Activated CD4-positive, alpha-beta T cell treated with anti-CD3 and anti-CD28 coated beads, Interleukin-2, Interleukin-4, amounts not matched to agents 100 ng/mL and 50 ng/mL, durations not matched to agents 16 hours and 8 hours (primary cell): Measurements from ENCODE around the gene NPBWR2.
"Not testable (repeated sequence)": the region's sequence is repeated elsewhere in the genome, so short reads cannot be mapped to it uniquely, and the experiment has no call there.

ENCODE experiments used
- DNase-seq: peaks from one replicate; pipeline ENCODE4 v3.0.0-alpha.2; 2020; ENCODE audit warnings: low spot score

Gene NPBWR2

DNA sequence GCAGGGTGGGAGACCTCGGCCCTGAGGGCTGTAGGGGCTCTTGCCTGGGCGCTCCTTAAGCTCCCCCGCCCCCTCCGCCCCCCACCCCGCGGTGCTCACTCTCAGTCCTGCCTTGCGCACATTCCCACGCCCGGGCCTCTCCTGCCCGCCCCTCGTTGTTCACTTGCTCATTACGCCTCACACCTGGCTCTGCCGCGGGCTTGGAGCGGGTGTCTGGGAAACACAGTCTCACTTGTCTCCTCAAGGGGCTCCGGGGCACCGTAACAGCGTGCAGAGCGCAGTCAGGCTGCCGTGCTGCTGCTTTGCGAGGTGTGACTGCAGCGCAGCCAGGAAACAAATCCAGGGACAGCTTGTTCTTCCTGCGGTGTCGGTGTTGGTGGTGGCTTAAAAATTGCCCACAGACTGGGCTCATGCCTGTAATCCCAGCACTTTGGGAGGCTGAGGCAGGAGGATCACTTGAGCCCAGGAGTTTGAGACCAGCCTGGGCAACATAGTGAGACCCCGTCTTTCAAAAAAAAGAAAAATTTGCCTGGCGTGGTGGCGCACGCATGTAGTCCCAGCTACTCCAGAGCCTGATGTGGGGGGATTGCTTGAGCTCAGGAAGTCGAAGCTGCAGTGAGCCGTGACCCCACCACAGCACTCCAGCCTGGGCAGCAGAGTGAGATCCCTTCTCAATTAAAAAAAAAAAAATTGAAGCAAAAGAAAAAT, 4.6 kb downstream of the NPBWR2 start:
- DNase-seq = no peak

- DNase-seq = peak; percentile 54
These were observed 5.4 kb downstream of the NPBWR2 start for GRCh38 chr20:64101731-64102621.

GRCh38 chr20:64100946-64101688, 6.2 kb downstream of the NPBWR2 start:
- no peak for DNase-seq

- no peak for DNase-seq
These were observed 6.8 kb downstream of the NPBWR2 start for GRCh38 chr20:64100566-64100888.

- no peak for DNase-seq
These were observed 7.3 kb downstream of the NPBWR2 start for GRCh38 chr20:64099880-64100565.

- DNase-seq = no peak
These were observed 8.1 kb downstream of the NPBWR2 start for GRCh38 chr20:64099086-64099786.

DNA sequence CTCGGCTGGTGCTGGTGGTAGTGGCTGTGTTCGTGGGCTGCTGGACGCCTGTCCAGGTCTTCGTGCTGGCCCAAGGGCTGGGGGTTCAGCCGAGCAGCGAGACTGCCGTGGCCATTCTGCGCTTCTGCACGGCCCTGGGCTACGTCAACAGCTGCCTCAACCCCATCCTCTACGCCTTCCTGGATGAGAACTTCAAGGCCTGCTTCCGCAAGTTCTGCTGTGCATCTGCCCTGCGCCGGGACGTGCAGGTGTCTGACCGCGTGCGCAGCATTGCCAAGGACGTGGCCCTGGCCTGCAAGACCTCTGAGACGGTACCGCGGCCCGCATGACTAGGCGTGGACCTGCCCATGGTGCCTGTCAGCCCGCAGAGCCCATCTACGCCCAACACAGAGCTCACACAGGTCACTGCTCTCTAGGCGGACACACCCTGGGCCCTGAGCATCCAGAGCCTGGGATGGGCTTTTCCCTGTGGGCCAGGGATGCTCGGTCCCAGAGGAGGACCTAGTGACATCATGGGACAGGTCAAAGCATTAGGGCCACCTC, 8.8 kb downstream of the NPBWR2 start:
- no peak for DNase-seq

- DNase-seq = no peak
These were observed 10.8 kb downstream of the NPBWR2 start for GRCh38 chr20:64096535-64096934.

DNA sequence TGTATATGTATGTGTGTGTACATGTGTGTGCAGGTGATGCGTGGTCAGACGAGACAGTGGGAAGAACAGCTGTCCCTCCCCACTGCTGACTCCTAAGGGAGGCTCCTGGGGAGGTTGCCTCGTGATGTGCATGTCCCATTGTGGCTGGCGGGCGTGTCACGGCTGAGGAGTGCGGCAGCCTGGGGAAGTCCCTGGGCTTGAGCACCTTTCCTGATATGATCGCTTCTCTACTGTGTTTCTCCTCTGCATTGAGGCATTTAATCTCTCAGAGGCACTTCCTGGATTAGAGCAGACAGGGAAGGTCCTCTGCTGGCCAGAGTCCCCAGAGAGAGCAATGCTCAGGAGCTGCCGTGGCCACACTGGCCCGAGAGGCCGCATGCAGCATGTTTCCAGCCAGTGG, 11.4 kb downstream of the NPBWR2 start:
- no peak for DNase-seq

GRCh38 chr20:64095455-64095854, 11.9 kb downstream of the NPBWR2 start:
- DNase-seq = no peak

DNA sequence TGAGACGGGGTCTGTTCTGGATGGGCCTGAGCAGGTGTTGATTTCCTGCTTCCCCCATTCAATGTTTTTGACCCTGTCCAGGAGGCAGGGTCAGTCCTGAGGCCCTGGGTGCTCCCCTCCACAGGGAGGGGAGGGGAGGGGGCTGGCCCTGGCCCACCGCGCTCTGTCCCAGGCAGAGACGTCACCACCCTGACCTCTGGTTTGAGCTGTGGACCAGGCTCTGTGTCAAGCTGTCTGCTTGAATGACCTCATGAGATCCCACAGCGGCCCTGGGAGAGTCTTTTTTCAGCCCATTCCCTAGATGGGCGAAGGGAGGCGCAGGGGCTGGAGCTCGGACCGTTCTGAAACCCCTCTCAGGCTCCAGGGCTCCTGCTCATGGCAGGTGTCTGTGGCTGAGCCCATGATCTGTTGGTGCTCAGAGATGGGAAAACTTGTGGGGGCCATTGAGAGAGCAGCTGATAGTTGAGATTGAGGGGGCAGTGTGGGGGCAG, 14.3 kb downstream of the NPBWR2 start:
- DNase-seq = no peak

- DNase-seq = no peak
These were observed 14.9 kb downstream of the NPBWR2 start for GRCh38 chr20:64092258-64093012.

DNA sequence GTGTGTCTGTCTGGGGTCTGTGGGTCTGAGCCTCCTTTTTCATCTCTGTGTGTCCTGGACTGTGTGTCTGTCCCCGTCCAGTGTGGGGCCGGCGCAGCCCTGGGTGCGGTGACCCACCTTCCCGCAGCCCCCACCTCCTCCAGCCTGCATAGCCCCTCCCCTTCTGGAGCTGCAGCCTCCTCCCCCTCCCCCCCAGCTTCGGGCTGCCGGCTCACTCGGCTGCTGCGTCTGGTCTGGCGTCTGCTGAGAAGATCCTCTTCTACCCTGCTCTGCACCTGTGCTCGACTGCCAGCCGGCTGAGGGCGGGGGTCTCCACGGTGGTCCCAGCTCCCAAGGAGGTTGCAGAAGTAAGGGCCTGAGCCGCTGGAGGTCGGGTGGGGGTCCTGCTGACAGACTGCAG, 15.6 kb downstream of the NPBWR2 start:
- DNase-seq = no peak

- DNase-seq = no peak
These were observed 16.0 kb downstream of the NPBWR2 start for GRCh38 chr20:64091340-64091739.

- no peak for DNase-seq
These were observed 17.2 kb downstream of the NPBWR2 start for GRCh38 chr20:64090165-64090564.

DNA sequence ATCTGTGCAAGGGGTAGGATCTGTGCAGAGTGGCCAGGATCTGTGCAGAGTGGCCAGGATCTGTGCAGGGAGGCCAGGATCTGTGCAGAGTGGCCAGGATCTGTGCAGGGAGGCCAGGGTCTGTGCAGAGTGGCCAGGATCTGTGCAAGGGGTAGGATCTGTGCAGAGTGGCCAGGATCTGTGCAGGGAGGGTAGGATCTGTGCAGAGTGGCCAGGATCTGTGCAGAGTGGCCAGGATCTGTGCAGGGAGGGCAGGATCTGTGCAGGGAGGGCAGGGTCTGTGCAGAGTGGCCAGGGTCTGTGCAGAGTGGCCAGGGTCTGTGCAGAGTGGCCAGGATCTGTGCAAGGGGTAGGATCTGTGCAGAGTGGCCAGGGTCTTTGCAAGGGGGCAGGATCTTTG, 18.8 kb downstream of the NPBWR2 start:
- not testable (repeated sequence) for DNase-seq

- not testable (repeated sequence) for DNase-seq
These were observed 20.0 kb downstream of the NPBWR2 start for GRCh38 chr20:64087226-64087825.

DNA sequence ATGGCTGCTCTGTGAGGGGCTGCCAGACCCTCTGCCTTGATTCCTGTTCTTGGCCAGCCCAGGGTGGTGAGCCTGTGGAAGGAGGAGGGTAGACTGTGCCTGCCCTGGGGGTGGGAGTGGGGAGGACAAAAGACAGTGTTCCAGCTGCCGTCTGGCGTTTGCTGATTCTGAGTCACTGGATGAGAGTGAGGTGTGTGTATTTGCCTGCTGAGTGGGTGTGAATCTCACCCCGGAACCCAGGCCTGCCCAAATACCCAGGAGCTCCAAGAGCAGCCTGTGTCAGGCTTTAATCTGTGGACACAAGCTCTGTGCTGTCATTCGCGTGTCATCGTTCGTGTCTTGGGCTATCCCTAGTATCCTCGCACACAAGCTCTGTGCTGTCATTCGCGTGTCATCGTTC, 20.6 kb downstream of the NPBWR2 start:
- no peak for DNase-seq

- no peak for DNase-seq
These were observed 22.6 kb downstream of the NPBWR2 start for GRCh38 chr20:64084685-64085152.
